Embryonic facial prominence (tissue), 1 donor: Measurements from ENCODE around the gene ZNF75A.
"Not testable (repeated sequence)": the region's sequence is repeated elsewhere in the genome, so short reads cannot be mapped to it uniquely, and the experiment has no call there.

ENCODE experiments used
- DNase-seq: peaks from one replicate; pipeline ENCODE4 v3.0.0-alpha.2; 2016; ENCODE audit errors: extremely low spot score

The ZNF75A gene

GRCh38 chr16:3305109-3306068 is at the start of gene ZNF75A, which contains the start of gene TIGD7:
Gene ZNF75A, plus strand, starts transcription at chr16:3305497. Its CDS starts 2,932 bp downstream, at chr16:3308429.
Gene TIGD7, minus strand, starts transcription at chr16:3305430. Its CDS starts 4,816 bp downstream, at chr16:3300614.
- peak; percentile 90 for DNase-seq

GRCh38 chr16:3256146-3256865 is 49.0 kb upstream of the ZNF75A start, which contains the start of gene MEFV:
Gene MEFV, minus strand, starts transcription at chr16:3256633. Its CDS starts 46 bp downstream, at chr16:3256587.
- no peak for DNase-seq

- no peak for DNase-seq
These were observed 48.3 kb upstream of the ZNF75A start for GRCh38 chr16:3256866-3257465.

GRCh38 chr16:3259836-3260235 is 45.5 kb upstream of the ZNF75A start:
- DNase-seq: no peak

- DNase-seq: no peak
These were observed 42.8 kb upstream of the ZNF75A start for GRCh38 chr16:3262517-3262916.

GRCh38 chr16:3264137-3265036 is 40.9 kb upstream of the ZNF75A start:
- DNase-seq: peak; percentile 90

- peak; percentile 16 for DNase-seq
These were observed 38.3 kb upstream of the ZNF75A start for GRCh38 chr16:3266873-3267537.

GRCh38 chr16:3268294-3268693 is 37.0 kb upstream of the ZNF75A start:
- DNase-seq: no peak

- not testable (repeated sequence) for DNase-seq
These were observed 34.6 kb upstream of the ZNF75A start for GRCh38 chr16:3270718-3271117.

GRCh38 chr16:3271281-3271680 is 34.0 kb upstream of the ZNF75A start:
- DNase-seq: not testable (repeated sequence)

- no peak for DNase-seq
These were observed 30.8 kb upstream of the ZNF75A start for GRCh38 chr16:3274490-3274889.

- DNase-seq: no peak
These were observed 30.4 kb upstream of the ZNF75A start for GRCh38 chr16:3274947-3275346.

- DNase-seq: no peak
These were observed 28.6 kb upstream of the ZNF75A start for GRCh38 chr16:3276679-3277078.

GRCh38 chr16:3281222-3281820 is 24.0 kb upstream of the ZNF75A start:
- DNase-seq: no peak

GRCh38 chr16:3282103-3282729 is 23.1 kb upstream of the ZNF75A start:
- DNase-seq: no peak

GRCh38 chr16:3282730-3283542 is 22.4 kb upstream of the ZNF75A start, which contains the start of gene ZNF263:
Gene ZNF263, plus strand, starts transcription at chr16:3283491. Its CDS starts 328 bp downstream, at chr16:3283819.
- DNase-seq: peak; percentile 99

- no peak for DNase-seq
These were observed 21.5 kb upstream of the ZNF75A start for GRCh38 chr16:3283543-3284447.
